Fibroblast of skin of abdomen (primary cell): ENCODE measurements around the gene PAQR5.
"Not testable (repeated sequence)": the region's sequence is repeated elsewhere in the genome, so short reads cannot be mapped to it uniquely, and the experiment has no call there.

Experiments used
- DNase-seq: peaks from one replicate; pipeline ENCODE4 v3.0.0-alpha.2; 2013

PAQR5 gene

GRCh38 chr15:69424748-69425413 is 126.2 kb downstream of the PAQR5 start:
- DNase-seq = no peak

GRCh38 chr15:69433831-69434230 is 135.1 kb downstream of the PAQR5 start:
- DNase-seq = no peak

GRCh38 chr15:69434238-69434637 is 135.5 kb downstream of the PAQR5 start:
- no peak for DNase-seq

- DNase-seq = no peak
Observed at GRCh38 chr15:69434679-69435078, 136.0 kb downstream of the PAQR5 start.

- DNase-seq = no peak
Observed at GRCh38 chr15:69435985-69436384, 137.3 kb downstream of the PAQR5 start.

GRCh38 chr15:69436951-69437350 is 138.2 kb downstream of the PAQR5 start:
- no peak for DNase-seq

GRCh38 chr15:69439623-69440022 is 140.9 kb downstream of the PAQR5 start:
- DNase-seq = no peak

- no peak for DNase-seq
Observed at GRCh38 chr15:69443032-69443611, 144.4 kb downstream of the PAQR5 start.

- no peak for DNase-seq
Observed at GRCh38 chr15:69444686-69445085, 146.0 kb downstream of the PAQR5 start.

GRCh38 chr15:69446953-69447352 is 148.2 kb downstream of the PAQR5 start:
- no peak for DNase-seq

GRCh38 chr15:69450221-69450620 is 151.5 kb downstream of the PAQR5 start:
- not testable (repeated sequence) for DNase-seq

- no peak for DNase-seq
Observed at GRCh38 chr15:69450968-69451695, 152.4 kb downstream of the PAQR5 start.

GRCh38 chr15:69451951-69452691 is 153.4 kb downstream of the PAQR5 start:
- DNase-seq = peak; percentile 39

GRCh38 chr15:69452692-69453521 is 154.2 kb downstream of the PAQR5 start, which contains the start of gene RPLP1:
Gene RPLP1, plus strand, starts transcription at chr15:69452818. Its CDS starts 131 bp downstream, at chr15:69452949.
- DNase-seq = peak; percentile 95

GRCh38 chr15:69454953-69455352 is 156.2 kb downstream of the PAQR5 start:
- no peak for DNase-seq

GRCh38 chr15:69456208-69457166 is 157.8 kb downstream of the PAQR5 start:
- no peak for DNase-seq
